Activated CD4-positive, alpha-beta T cell treated with anti-CD3 and anti-CD28 coated beads, Interleukin-2, amount 10 ng/mL, durations not matched to agents 7 days and 5 days (primary cell): Measurements from ENCODE around the gene NIPBL. TPM values are rescaled to one million over a fixed set of nuclear protein-coding genes. Genes with fewer than 3 reads are reported as not detected.
"Not testable (repeated sequence)": the region's sequence is repeated elsewhere in the genome, so short reads cannot be mapped to it uniquely, and the experiment has no call there.

Experiments used
- CTCF ChIA-PET: fragments of 350-600 bp; sonication (Branson Sonifier 250); formaldehyde crosslinking; loops from one replicate; lab custom pipeline; 2021; ENCODE audit warnings: antibody characterized with exemption; lab: Charles Lee
- POLR2A ChIA-PET: fragments of 350-600 bp; sonication (Branson Sonifier 250); formaldehyde crosslinking; loops from one replicate; lab custom pipeline; 2021; ENCODE audit warnings: antibody characterized with exemption; lab: Charles Lee
- DNase-seq: peaks from one replicate; pipeline ENCODE4 v3.0.0-alpha.2; 2020
- H3K27ac Mint-ChIP-seq: one replicate; pipeline ENCODE4 v1.8.0; 2021; ENCODE audit warnings: mild to moderate bottlenecking, moderate library complexity, mixed read lengths
- H3K27me3 Mint-ChIP-seq: one replicate; pipeline ENCODE4 v1.8.0; 2021; ENCODE audit warnings: mixed read lengths
- H3K36me3 Mint-ChIP-seq: one replicate; pipeline ENCODE4 v1.8.0; 2021; ENCODE audit warnings: low read depth, mixed read lengths
- H3K4me1 Mint-ChIP-seq: one replicate; pipeline ENCODE4 v1.8.0; 2021; ENCODE audit warnings: mixed read lengths
- H3K4me3 Mint-ChIP-seq: one replicate; pipeline ENCODE4 v1.8.0; 2021; ENCODE audit warnings: mild to moderate bottlenecking, moderate library complexity, mixed read lengths
- H3K9me3 Mint-ChIP-seq: one replicate; pipeline ENCODE4 v1.8.0; 2021; ENCODE audit warnings: mixed read lengths
- total RNA-seq, 2 experiments: library from RNA; stranded (reverse); gene quantifications; one replicate each; pipeline ENCODE4 v1.2.3, GENCODE V29; 2021

The NIPBL gene
- total RNA-seq, 2 experiments from 2014 or later, result 59.4 to 72.8 TPM

DNA sequence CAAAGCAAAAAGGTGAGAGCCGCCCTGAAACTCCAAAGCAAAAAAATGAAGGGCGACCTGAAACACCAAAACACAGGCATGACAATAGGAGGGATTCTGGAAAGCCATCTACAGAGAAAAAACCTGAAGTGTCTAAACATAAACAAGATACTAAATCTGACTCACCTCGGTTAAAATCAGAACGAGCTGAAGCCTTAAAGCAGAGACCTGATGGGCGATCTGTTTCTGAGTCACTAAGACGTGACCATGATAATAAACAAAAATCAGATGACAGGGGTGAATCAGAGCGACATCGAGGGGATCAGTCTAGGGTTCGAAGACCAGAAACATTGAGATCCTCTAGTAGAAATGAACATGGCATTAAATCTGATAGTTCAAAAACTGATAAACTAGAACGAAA lies 108.8 kb downstream of the NIPBL start:
- CTCF ChIA-PET, result no interaction called here
- H3K27ac Mint-ChIP-seq, result no peak overlapping the region
- H3K36me3 Mint-ChIP-seq, result peaks cover 26% of the 10 kb centered on the region
- H3K27me3 Mint-ChIP-seq, result no peaks in the 10 kb centered on the region
- no peaks in the 10 kb centered on the region for H3K9me3 Mint-ChIP-seq
- no peak overlapping the region for H3K4me3 Mint-ChIP-seq
- peaks cover 4% of the 10 kb centered on the region for H3K4me1 Mint-ChIP-seq
- POLR2A ChIA-PET, result no interaction called here
- no peak for DNase-seq

DNA sequence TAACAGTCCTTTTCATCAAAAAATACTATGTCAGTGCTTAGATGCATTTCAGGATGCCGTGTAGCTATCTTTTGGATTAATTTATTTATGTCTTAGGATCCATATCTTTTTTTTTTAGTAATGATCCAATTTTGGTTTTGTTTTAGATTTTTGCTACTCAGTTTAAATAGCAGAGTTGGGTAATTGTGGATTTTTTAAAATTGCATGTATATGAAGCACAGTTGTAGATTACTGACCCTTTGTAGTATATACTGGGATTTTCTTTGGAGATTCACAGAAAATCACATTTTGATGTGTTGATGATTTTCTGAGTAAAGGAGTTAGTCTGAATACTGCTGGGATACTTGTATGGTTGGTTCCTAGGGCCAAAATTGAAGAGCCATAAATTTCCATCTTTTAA lies 111.8 kb downstream of the NIPBL start:
- POLR2A ChIA-PET, result no interaction called here
- no peak overlapping the region for H3K27ac Mint-ChIP-seq
- CTCF ChIA-PET, result interaction anchor here (1.0 kb wide), 1 partner anchor 8 kb away, joined by 3 read pairs; no protein-coding TSS in a partner anchor
- H3K9me3 Mint-ChIP-seq, result no peaks in the 10 kb centered on the region
- no peak overlapping the region for H3K4me3 Mint-ChIP-seq
- H3K36me3 Mint-ChIP-seq, result peaks cover 28% of the 10 kb centered on the region
- H3K4me1 Mint-ChIP-seq, result peaks cover 9% of the 10 kb centered on the region
- H3K27me3 Mint-ChIP-seq, result no peaks in the 10 kb centered on the region
- no peak for DNase-seq

DNA sequence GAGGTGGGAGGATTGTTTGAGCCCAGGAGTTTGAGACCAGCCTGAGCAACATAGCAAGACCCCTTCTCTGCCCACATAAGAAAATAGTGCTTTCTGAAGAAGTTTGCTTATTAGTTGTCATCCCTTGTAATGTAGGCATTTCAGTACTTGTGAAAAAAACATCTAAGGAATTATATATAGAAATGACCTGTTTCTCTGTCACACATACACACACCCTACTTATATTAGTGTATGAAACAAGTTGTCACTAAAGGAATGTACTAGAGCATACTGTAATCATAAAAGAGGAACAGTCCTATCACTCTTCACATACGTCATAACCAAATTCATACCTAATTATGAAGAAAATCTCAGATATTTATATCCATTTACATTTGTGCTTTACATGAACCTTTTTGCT lies 122.0 kb downstream of the NIPBL start:
- DNase-seq, result no peak
- Mint-ChIP-seq H3K27ac (no peak overlapping the region), H3K27me3 (no peaks in the 10 kb centered on the region), H3K4me3 (no peak overlapping the region), H3K4me1 (no peaks in the 10 kb centered on the region), H3K36me3 (peaks cover 38% of the 10 kb centered on the region), H3K9me3 (no peaks in the 10 kb centered on the region)
- ChIA-PET CTCF (interaction anchor here (1.5 kb wide), 1 partner anchor 9 kb away, joined by 3 read pairs; no protein-coding TSS in a partner anchor), POLR2A (no interaction called here)

DNA sequence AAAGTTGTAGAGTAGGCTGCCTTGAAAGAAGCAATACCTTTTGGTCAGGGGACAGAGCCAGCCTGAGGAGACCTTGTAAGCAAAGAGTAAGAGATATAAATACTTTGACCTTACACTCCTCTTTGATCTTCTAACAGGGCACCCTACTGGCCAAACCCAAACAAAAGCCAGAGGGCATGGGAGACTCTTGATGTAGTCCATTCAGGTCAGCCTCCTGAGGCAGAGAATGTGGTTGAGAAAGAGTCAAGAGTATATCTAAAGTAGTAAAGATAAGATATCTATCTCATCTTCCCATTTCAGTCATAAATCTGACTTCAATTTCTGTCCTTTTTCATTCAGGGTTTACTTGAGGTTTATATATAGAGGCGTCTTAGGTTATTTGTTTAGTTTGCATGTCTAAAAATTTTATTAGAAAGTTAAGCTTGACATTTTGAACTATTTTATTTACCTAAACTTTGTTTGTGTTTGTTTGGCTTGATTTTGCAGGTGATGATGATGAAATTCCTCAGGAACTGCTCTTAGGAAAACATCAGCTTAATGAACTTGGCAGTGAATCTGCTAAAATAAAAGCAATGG lies 125.7 kb downstream of the NIPBL start:
- Mint-ChIP-seq H3K9me3 (no peaks in the 10 kb centered on the region), H3K27ac (no peak overlapping the region), H3K4me1 (no peaks in the 10 kb centered on the region), H3K4me3 (no peak overlapping the region), H3K27me3 (no peaks in the 10 kb centered on the region), H3K36me3 (peaks cover 27% of the 10 kb centered on the region)
- ChIA-PET CTCF (interaction anchor here (0.6 kb wide), 1 partner anchor 273 kb away, joined by 3 read pairs; no protein-coding TSS in a partner anchor), POLR2A (no interaction called here)
- no peak for DNase-seq

DNA sequence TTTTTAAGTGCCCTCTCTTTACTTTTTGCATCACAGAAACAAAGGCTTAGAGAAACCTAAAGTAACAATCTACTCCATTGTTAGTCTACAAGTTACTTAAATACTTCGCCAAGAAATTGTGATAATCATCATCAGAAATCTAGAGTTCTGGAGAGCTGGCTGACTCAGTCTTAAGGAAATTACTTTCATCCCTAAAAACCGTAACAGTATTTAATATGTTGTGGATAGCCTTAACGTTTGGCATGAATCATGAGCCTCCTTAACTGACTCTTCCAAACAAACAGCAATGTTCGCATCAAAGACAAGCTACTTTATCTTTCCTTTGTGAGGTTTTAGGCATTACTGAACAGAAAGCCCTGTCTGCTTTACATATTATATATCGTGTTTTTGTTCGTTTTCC lies 128.7 kb downstream of the NIPBL start:
- H3K4me1 Mint-ChIP-seq, result no peaks in the 10 kb centered on the region
- no peak overlapping the region for H3K4me3 Mint-ChIP-seq
- no peak for DNase-seq
- ChIA-PET POLR2A (no interaction called here), CTCF (interaction anchor here (0.7 to 1.4 kb wide), 4 partner anchors 16 to 281 kb away, joined by 3 read pairs; no protein-coding TSS in a partner anchor)
- peaks cover 23% of the 10 kb centered on the region for H3K36me3 Mint-ChIP-seq
- no peaks in the 10 kb centered on the region for H3K27me3 Mint-ChIP-seq
- no peaks in the 10 kb centered on the region for H3K9me3 Mint-ChIP-seq
- no peak overlapping the region for H3K27ac Mint-ChIP-seq

DNA sequence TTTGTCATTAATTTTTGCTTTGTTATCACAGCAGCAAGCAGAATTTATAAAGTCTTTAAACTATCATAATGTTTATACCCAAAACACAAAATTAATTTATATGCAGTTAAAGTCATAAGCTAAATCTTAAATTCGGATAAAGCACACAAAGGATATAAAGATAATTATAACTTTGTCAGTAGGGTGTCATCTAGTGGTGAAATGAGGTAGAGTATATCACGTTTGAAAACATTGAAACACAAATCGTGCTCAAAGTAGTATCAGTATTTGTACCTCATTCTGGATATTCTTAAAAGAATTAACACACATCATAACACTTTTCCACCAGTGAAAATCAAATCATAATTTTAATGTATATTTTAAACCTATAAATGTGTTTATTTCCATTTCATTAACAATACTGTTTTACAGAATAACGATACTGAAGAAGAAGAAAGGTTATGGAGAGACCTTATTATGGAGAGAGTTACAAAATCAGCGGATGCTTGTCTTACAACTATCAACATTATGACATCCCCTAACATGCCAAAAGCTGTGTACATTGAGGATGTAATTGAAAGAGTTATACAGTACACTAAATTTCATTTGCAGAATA lies 129.5 kb downstream of the NIPBL start:
- Mint-ChIP-seq H3K27me3 (no peaks in the 10 kb centered on the region), H3K36me3 (peaks cover 25% of the 10 kb centered on the region), H3K4me3 (no peak overlapping the region), H3K4me1 (no peaks in the 10 kb centered on the region), H3K9me3 (no peaks in the 10 kb centered on the region), H3K27ac (no peak overlapping the region)
- ChIA-PET CTCF (interaction anchor here (0.7 to 1.4 kb wide), 4 partner anchors 15 to 282 kb away, joined by 3 read pairs; no protein-coding TSS in a partner anchor), POLR2A (no interaction called here)
- no peak for DNase-seq

DNA sequence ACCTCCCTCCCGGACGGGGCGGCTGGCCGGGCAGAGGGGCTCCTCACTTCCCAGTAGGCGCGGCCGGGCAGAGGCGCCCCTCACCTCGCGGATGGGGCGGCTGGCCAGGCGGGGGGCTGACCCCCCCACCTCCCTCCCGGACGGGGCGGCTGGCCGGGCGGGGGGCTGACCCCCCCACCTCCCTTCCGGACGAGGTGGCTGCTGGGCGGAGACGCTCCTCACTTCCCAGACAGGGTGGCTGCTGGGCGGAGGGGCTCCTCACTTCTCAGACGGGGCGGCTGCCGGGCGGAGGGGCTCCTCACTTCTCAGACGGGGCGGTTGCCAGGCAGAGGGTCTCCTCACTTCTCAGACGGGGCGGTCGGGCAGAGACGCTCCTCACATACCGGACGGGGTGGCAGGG lies 136.6 kb downstream of the NIPBL start:
- DNase-seq, H3K9me3 Mint-ChIP-seq, H3K4me1 Mint-ChIP-seq, POLR2A ChIA-PET, H3K27ac Mint-ChIP-seq, H3K27me3 Mint-ChIP-seq, CTCF ChIA-PET, H3K4me3 Mint-ChIP-seq: not testable (repeated sequence)
- H3K36me3 Mint-ChIP-seq, result peaks cover 30% of the 10 kb centered on the region

DNA sequence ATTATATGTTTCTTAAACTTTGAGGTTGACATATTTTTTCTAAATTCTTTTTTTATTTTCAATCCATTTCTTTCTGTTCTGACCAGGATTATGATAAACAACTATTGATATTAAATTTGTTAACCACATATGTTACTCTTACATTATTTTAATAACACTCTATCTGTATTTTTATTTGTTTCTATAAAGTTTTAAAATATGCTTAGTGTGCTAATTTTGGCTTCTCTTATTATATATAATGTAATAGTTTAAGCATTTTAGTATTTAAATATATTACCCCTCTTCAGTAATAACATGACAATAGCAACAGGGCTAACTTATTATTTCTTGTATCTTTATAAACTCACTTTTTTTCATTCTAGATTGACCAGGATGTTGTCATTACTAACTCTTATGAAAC lies 137.8 kb downstream of the NIPBL start:
- ChIA-PET CTCF (no interaction called here), POLR2A (no interaction called here)
- Mint-ChIP-seq H3K36me3 (peaks cover 29% of the 10 kb centered on the region), H3K9me3 (no peaks in the 10 kb centered on the region), H3K27ac (no peak overlapping the region), H3K4me1 (no peaks in the 10 kb centered on the region), H3K27me3 (no peaks in the 10 kb centered on the region), H3K4me3 (no peak overlapping the region)
- no peak for DNase-seq

DNA sequence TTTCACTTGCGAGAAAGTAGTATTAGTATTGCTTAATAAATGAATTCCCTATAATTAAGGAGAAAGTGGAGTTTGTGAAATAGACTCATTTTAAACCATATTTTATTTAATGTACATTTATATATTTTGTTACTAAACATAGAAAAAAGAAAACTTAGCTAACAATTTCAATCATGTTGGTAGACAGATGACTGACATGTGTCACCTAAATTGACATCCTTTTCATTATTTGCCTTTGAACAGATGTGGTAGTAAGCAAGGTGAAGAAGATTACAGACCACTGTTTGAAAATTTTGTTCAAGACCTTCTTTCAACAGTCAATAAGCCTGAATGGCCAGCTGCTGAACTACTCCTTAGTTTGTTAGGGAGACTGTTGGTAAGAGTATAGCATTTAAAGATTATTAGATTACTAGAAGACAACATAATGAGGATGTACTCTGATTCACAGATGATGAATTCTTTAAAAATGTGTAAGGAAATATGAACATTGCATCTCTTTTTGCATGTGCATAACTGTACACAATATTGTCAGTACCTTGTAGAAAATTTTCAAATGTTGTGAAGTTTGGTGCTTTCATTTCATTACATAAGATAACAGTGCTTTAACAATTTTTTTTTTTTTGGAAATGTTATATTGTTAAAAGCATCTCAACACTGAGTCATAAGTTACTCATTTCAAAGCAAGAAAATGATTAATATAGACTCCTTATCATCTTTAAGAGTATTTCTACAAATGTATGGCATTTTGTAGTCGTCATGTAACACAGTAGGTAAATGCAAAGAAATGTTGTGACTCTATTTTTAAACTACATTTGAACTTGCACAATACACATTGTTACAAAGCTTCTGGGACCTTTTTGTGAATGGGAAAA lies 139.5 kb downstream of the NIPBL start:
- no peak overlapping the region for H3K4me3 Mint-ChIP-seq
- H3K4me1 Mint-ChIP-seq, result no peaks in the 10 kb centered on the region
- CTCF ChIA-PET, result no interaction called here
- POLR2A ChIA-PET, result no interaction called here
- peaks cover 31% of the 10 kb centered on the region for H3K36me3 Mint-ChIP-seq
- H3K9me3 Mint-ChIP-seq, result no peaks in the 10 kb centered on the region
- no peak for DNase-seq
- no peaks in the 10 kb centered on the region for H3K27me3 Mint-ChIP-seq
- H3K27ac Mint-ChIP-seq, result no peak overlapping the region

DNA sequence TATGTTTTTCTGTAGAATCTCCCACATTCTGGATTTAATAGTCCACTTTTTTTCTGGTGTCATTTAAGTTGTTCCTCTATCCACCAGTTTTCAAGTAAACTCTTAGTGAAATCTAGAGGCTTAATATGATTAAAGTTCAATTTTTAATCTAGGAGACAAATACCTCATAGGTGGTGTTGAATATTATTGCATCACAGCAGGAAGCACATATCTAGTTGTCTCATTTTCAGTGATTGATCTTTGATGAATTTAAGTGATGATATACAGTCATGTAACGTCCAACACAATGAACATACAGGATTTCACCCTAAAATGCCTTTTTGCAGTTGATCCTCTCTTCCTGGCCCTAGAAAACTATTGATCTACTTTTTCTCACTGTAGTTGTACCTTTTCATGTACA lies 152.3 kb downstream of the NIPBL start:
- no peak overlapping the region for H3K4me3 Mint-ChIP-seq
- CTCF ChIA-PET, result no interaction called here
- DNase-seq, result no peak
- no peaks in the 10 kb centered on the region for H3K27me3 Mint-ChIP-seq
- peaks cover 40% of the 10 kb centered on the region for H3K36me3 Mint-ChIP-seq
- H3K9me3 Mint-ChIP-seq, result no peaks in the 10 kb centered on the region
- H3K4me1 Mint-ChIP-seq, result peaks cover 1% of the 10 kb centered on the region
- POLR2A ChIA-PET, result no interaction called here
- H3K27ac Mint-ChIP-seq, result no peak overlapping the region

DNA sequence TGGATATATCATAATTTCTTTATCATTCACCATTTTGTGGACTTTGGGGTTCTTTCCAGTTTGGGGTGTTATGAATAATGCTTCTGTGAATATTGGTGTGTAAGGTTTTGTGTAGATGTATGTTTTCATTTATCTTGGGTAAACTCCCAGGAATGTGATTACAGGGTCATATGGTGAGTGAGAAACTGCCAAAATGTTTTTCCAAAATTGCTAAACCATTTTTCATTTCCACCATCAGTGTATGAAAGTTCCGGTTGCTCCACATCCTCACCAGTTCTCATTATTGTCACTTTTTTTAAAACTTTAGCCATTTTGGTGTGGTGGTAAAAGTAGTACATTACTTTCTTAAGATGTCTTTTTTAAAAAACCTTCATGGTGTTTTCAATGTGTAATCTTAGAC lies 152.9 kb downstream of the NIPBL start:
- Mint-ChIP-seq H3K27me3 (no peaks in the 10 kb centered on the region), H3K9me3 (no peaks in the 10 kb centered on the region), H3K4me1 (peaks cover 1% of the 10 kb centered on the region), H3K27ac (no peak overlapping the region), H3K4me3 (no peak overlapping the region), H3K36me3 (peaks cover 40% of the 10 kb centered on the region)
- DNase-seq, result no peak
- ChIA-PET POLR2A (no interaction called here), CTCF (no interaction called here)

DNA sequence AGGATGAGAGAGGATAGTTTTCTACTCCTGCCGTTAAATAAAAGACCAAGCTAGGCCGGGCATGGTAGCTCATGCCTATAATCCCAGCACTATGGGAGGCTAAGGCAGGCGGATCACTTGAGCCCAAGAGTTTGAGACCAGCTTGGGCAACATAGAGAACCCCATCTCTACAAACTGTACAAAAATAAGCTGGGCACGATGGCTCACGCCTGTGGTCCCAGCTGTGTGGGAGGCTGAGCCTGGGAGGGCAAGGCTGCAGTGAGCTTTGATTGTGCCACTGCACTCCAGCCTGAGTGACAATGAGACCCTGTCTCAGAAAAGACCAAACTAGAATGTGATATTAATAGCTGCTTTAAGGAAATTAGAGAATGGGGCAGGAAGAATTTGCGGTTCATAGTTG lies 158.4 kb downstream of the NIPBL start:
- Mint-ChIP-seq H3K4me1 (no peaks in the 10 kb centered on the region), H3K27me3 (no peaks in the 10 kb centered on the region), H3K9me3 (no peaks in the 10 kb centered on the region), H3K36me3 (peaks cover 18% of the 10 kb centered on the region), H3K27ac (no peak overlapping the region), H3K4me3 (no peak overlapping the region)
- no peak for DNase-seq
- POLR2A ChIA-PET, result interaction anchor here (0.6 kb wide), 1 partner anchor 25 kb away, joined by 4 read pairs; no protein-coding TSS in a partner anchor
- CTCF ChIA-PET, result no interaction called here

DNA sequence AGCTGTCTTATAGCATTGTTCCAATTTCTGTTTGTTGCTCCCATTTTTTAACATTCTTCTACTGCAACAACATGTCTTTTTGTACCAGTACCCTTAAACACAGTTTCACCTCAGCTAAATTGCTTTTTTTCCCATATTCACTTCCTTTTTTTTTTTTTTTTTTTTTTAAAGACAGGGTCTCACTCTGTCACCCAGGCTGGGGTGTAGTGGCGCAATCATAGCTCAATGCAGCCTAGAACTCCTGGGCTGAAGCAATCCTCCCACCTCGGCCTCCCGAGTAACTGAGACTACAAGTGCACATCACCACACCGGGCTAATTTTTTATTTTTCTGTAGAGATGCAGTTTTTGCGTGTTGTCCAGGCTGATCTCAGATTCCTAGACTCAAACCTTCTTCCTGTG lies 161.3 kb downstream of the NIPBL start:
- Mint-ChIP-seq H3K27ac (no peak overlapping the region), H3K4me3 (no peak overlapping the region), H3K27me3 (no peaks in the 10 kb centered on the region), H3K9me3 (no peaks in the 10 kb centered on the region), H3K4me1 (no peaks in the 10 kb centered on the region), H3K36me3 (peaks cover 6% of the 10 kb centered on the region)
- POLR2A ChIA-PET, result no interaction called here
- CTCF ChIA-PET, result no interaction called here
- DNase-seq, result no peak
